Activated B cell treated with CpG ODN at 0.5 μM for 24 hours (primary cell): Measurements from ENCODE around the gene C11orf42. TPM values are rescaled to one million over a fixed set of nuclear protein-coding genes. Genes with fewer than 3 reads are reported as not detected.

ENCODE experiments used
- ATAC-seq: fragments of 200-7000 bp; cut with Tn5 transposase; one replicate; pipeline ENCODE4 v1.10.0; 2021; ENCODE audit warnings: low read depth, mild to moderate bottlenecking, moderate library complexity
- CTCF ChIA-PET: fragments of 350-600 bp; sonication (Branson Sonifier 250); formaldehyde crosslinking; loops from one replicate; lab custom pipeline; 2021; ENCODE audit warnings: antibody characterized with exemption; lab: Charles Lee
- POLR2A ChIA-PET: fragments of 350-600 bp; sonication (Branson Sonifier 250); formaldehyde crosslinking; loops from one replicate; lab custom pipeline; 2021; ENCODE audit warnings: antibody characterized with exemption; lab: Charles Lee
- DNase-seq: peaks from one replicate; pipeline ENCODE4 v3.0.0; 2022
- H3K27ac Mint-ChIP-seq: one replicate; pipeline ENCODE4 v1.8.0; 2020; ENCODE audit warnings: mixed read lengths
- H3K27me3 Mint-ChIP-seq: one replicate; pipeline ENCODE4 v1.8.0; 2021; ENCODE audit warnings: mixed read lengths
- H3K36me3 Mint-ChIP-seq: one replicate; pipeline ENCODE4 v1.8.0; 2021; ENCODE audit warnings: low read depth, mixed read lengths
- H3K4me1 Mint-ChIP-seq: one replicate; pipeline ENCODE4 v1.8.0; 2021; ENCODE audit warnings: mixed read lengths
- H3K4me3 Mint-ChIP-seq: one replicate; pipeline ENCODE4 v1.8.0; 2020; ENCODE audit warnings: mild to moderate bottlenecking, mixed read lengths
- H3K9me3 Mint-ChIP-seq: one replicate; pipeline ENCODE4 v1.8.0; 2020; ENCODE audit warnings: mixed read lengths
- intact Hi-C: fragments of 100-400 bp; cut with micrococcal nuclease; formaldehyde crosslinking; loops from one replicate; pipeline ENCODE4 v1.15.1; 2024
- total RNA-seq: library from RNA; stranded (reverse); gene quantifications from 2 replicates; pipeline ENCODE4 v1.2.3, GENCODE V29; 2022
- TF ChIP-seq, protein P1 (sequence below): fragments of 200-600 bp; IDR thresholded peaks from one replicate; pipeline ENCODE4 v1.8.0; 2022; ENCODE audit warnings: antibody characterized with exemption, mild to moderate bottlenecking

C11orf42 gene
- total RNA-seq, 1 donor from 2014 or later, result not detected

GRCh38 chr11:6194065-6194581 lies 11.2 kb upstream of the C11orf42 start:
- intact Hi-C loops, result no loop called here
- POLR2A ChIA-PET, result no interaction called here
- no peak overlapping the region for H3K4me3 Mint-ChIP-seq
- TF ChIP-seq, protein P1, sequence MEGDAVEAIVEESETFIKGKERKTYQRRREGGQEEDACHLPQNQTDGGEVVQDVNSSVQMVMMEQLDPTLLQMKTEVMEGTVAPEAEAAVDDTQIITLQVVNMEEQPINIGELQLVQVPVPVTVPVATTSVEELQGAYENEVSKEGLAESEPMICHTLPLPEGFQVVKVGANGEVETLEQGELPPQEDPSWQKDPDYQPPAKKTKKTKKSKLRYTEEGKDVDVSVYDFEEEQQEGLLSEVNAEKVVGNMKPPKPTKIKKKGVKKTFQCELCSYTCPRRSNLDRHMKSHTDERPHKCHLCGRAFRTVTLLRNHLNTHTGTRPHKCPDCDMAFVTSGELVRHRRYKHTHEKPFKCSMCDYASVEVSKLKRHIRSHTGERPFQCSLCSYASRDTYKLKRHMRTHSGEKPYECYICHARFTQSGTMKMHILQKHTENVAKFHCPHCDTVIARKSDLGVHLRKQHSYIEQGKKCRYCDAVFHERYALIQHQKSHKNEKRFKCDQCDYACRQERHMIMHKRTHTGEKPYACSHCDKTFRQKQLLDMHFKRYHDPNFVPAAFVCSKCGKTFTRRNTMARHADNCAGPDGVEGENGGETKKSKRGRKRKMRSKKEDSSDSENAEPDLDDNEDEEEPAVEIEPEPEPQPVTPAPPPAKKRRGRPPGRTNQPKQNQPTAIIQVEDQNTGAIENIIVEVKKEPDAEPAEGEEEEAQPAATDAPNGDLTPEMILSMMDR, result no peak
- no peak for ATAC-seq
- H3K9me3 Mint-ChIP-seq, result no peaks in the 10 kb centered on the region
- no peaks in the 10 kb centered on the region for H3K4me1 Mint-ChIP-seq
- H3K27ac Mint-ChIP-seq, result no peak overlapping the region
- CTCF ChIA-PET, result no interaction called here
- no peaks in the 10 kb centered on the region for H3K36me3 Mint-ChIP-seq
- DNase-seq, result no peak
- H3K27me3 Mint-ChIP-seq, result no peaks in the 10 kb centered on the region

DNA sequence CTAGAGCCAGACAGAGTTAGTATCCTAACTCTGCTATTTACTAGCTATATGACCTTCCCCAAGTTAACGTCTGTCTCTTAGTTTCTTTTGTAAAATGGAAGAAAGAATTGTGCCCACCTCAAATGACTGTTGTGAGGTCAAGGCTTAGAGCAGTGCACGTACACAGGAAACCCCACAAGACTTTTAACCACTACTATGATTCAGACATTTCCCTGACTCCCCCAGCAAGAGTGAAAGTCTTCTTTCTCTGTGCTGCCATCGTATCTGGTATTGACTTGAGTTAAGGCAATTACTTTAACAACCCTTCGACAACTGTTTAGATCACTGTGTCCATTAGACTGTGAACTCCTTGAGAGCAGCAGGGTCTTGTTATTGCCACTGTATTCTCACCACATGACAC lies 9.0 kb upstream of the C11orf42 start:
- Mint-ChIP-seq H3K27ac (no peak overlapping the region), H3K4me1 (peaks cover 2% of the 10 kb centered on the region), H3K4me3 (no peak overlapping the region), H3K27me3 (no peaks in the 10 kb centered on the region), H3K9me3 (no peaks in the 10 kb centered on the region), H3K36me3 (no peaks in the 10 kb centered on the region)
- TF ChIP-seq, protein P1, result no peak
- ChIA-PET CTCF (no interaction called here), POLR2A (no interaction called here)
- intact Hi-C loops, result no loop called here
- ATAC-seq (no peak), DNase-seq (no peak)

GRCh38 chr11:6197466-6198200 lies 7.7 kb upstream of the C11orf42 start:
- Mint-ChIP-seq H3K27ac (no peak overlapping the region), H3K4me1 (peaks cover 2% of the 10 kb centered on the region), H3K9me3 (no peaks in the 10 kb centered on the region), H3K27me3 (no peaks in the 10 kb centered on the region), H3K4me3 (no peak overlapping the region), H3K36me3 (no peaks in the 10 kb centered on the region)
- no peak for DNase-seq
- CTCF ChIA-PET, result no interaction called here
- TF ChIP-seq, protein P1, result no peak
- ATAC-seq, result no peak
- intact Hi-C loops, result no loop called here
- POLR2A ChIA-PET, result no interaction called here

- Mint-ChIP-seq H3K27me3 (no peaks in the 10 kb centered on the region), H3K36me3 (peaks cover 2% of the 10 kb centered on the region), H3K4me1 (peaks cover 11% of the 10 kb centered on the region), H3K4me3 (no peak within 1 kb of the TSS), H3K9me3 (no peaks in the 10 kb centered on the region), H3K27ac (no peak within 1 kb of the TSS)
- intact Hi-C loops, result no loop called here
- DNase-seq (no peak), ATAC-seq (no peak)
- ChIA-PET POLR2A (no interaction called here), CTCF (no interaction called here)
- TF ChIP-seq, protein P1, result no peak
Observed at GRCh38 chr11:6199174-6199810, 6.1 kb upstream of the C11orf42 start, which contains the start of gene OR52W1. Gene OR52W1, plus strand, starts transcription at chr11:6199224. Its CDS starts 0 bp downstream, at chr11:6199224.

DNA sequence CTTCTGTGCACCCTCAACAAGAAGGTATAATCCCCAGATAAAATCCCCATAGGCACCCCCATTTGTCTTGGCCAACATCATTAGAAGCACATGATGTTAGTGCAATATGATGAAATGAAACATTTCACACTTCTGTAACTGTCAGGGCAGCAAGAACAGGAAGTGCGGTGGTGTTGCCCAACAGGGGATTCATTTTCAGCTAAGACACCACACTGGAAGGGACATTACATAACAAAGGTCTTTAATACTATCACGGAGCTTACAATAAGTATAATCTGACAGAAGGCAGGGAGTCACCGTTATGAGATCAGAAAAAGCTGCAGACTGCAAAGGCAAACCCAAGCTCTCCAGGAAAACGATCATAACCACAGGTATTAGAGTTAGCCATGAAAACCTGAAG lies 4.4 kb upstream of the C11orf42 start:
- ChIA-PET POLR2A (no interaction called here), CTCF (no interaction called here)
- TF ChIP-seq, protein P1, result no peak
- H3K27ac Mint-ChIP-seq, result no peak overlapping the region
- no peaks in the 10 kb centered on the region for H3K27me3 Mint-ChIP-seq
- no peak overlapping the region for H3K4me3 Mint-ChIP-seq
- peaks cover 11% of the 10 kb centered on the region for H3K36me3 Mint-ChIP-seq
- intact Hi-C loops, result no loop called here
- peaks cover 11% of the 10 kb centered on the region for H3K4me1 Mint-ChIP-seq
- H3K9me3 Mint-ChIP-seq, result no peaks in the 10 kb centered on the region
- no peak for ATAC-seq
- no peak for DNase-seq
